Fibroblast of pulmonary artery (primary cell): ENCODE measurements around the gene ZNF248.

Source experiments
- DNase-seq: peaks from one replicate; pipeline ENCODE4 v3.0.0-alpha.2; 2010; ENCODE audit warnings: low read depth
- H3K4me3 ChIP-seq: replicated peaks from 2 replicates; pipeline ENCODE4 v1.5.1; 2011; ENCODE audit warnings: low read depth, mild to moderate bottlenecking, control low read depth, low read length, moderate library complexity
- CTCF ChIP-seq: IDR thresholded peaks from 2 replicates; pipeline ENCODE4 v1.5.1; 2011; ENCODE audit warnings: mild to moderate bottlenecking, control low read depth, low read length, inconsistent platforms; ENCODE audit errors: missing control alignments

Gene ZNF248

GRCh38 chr10:37857287-37858211, at the start of gene ZNF248:
ZNF248 (minus strand) TSS chr10:37857610; CDS start chr10:37856310, 1,300 bp downstream.
- peak within 1 kb of the TSS; percentile 85 for H3K4me3 ChIP-seq
- DNase-seq = peak; percentile 98
- no peak for TF ChIP-seq CTCF

- no peak for DNase-seq
- TF ChIP-seq CTCF = no peak
- H3K4me3 ChIP-seq = no peak overlapping the region
Measured at GRCh38 chr10:37906382-37906781, 49.0 kb upstream of the ZNF248 start.

- DNase-seq = no peak
- H3K4me3 ChIP-seq = no peak overlapping the region
- TF ChIP-seq CTCF = no peak
Measured at GRCh38 chr10:37896436-37896835, 39.0 kb upstream of the ZNF248 start.

- H3K4me3 ChIP-seq = no peak overlapping the region
- no peak for DNase-seq
- TF ChIP-seq CTCF = no peak
Measured at GRCh38 chr10:37895674-37896073, 38.3 kb upstream of the ZNF248 start.

- no peak overlapping the region for H3K4me3 ChIP-seq
- no peak for TF ChIP-seq CTCF
- DNase-seq = no peak
Measured at GRCh38 chr10:37885850-37886249, 28.4 kb upstream of the ZNF248 start.

GRCh38 chr10:37872955-37873354, 15.5 kb upstream of the ZNF248 start:
- no peak for DNase-seq
- no peak overlapping the region for H3K4me3 ChIP-seq
- TF ChIP-seq CTCF = no peak

- H3K4me3 ChIP-seq = no peak overlapping the region
- TF ChIP-seq CTCF = no peak
- DNase-seq = no peak
Measured at GRCh38 chr10:37872283-37872682, 14.9 kb upstream of the ZNF248 start.
